NT2/D1 (cell line): ENCODE measurements around the gene PPP1CA.

Experiments
- SUZ12 ChIP-seq: IDR thresholded peaks from 2 replicates; pipeline ENCODE4 v1.6.1; 2011; ENCODE audit not compliant: insufficient read length, insufficient read depth; ENCODE audit errors: extremely low read depth
- YY1 ChIP-seq: IDR thresholded peaks from 2 replicates; pipeline ENCODE4 v1.6.1; 2011; ENCODE audit not compliant: insufficient read length, insufficient read depth
- ZNF274 ChIP-seq: IDR thresholded peaks from 2 replicates; pipeline ENCODE4 v1.6.1; 2011; ENCODE audit warnings: mild to moderate bottlenecking, low read depth, low read length

GRCh38 chr11:67441731-67442351, 40.2 kb upstream of the PPP1CA start:
- no peak for TF ChIP-seq YY1
- no peak for TF ChIP-seq ZNF274
- TF ChIP-seq SUZ12: no peak
